Adrenal gland (tissue), 5 donors: ENCODE data around the gene COA5.

Experiments
- CTCF ChIP-seq, 6 experiments: fragments of 450-650 bp in 4 of 6; fragments of 200-600 bp in 2 of 6; sonication (generic) in 1 of 6; IDR thresholded peaks; 1 replicate in 5 of 6; 2 replicates in 1 of 6; pipeline versions ENCODE4 v1.5.1 to v1.8.0; 2016 to 2021; ENCODE audit warnings: antibody characterized with exemption in 6 of 6, mild to moderate bottlenecking in 2 of 6, moderate library complexity in 1 of 6
- POLR2A ChIP-seq, 2 donors: fragments of 450-650 bp; IDR thresholded peaks; one replicate each; pipeline ENCODE4 v1.6.1; 2017; ENCODE audit warnings: antibody characterized with exemption in 2 of 2, mild to moderate bottlenecking in 2 of 2, moderate library complexity in 1 of 2
- donor health status: DM: no; HTN: no; CAD: no.

DNA sequence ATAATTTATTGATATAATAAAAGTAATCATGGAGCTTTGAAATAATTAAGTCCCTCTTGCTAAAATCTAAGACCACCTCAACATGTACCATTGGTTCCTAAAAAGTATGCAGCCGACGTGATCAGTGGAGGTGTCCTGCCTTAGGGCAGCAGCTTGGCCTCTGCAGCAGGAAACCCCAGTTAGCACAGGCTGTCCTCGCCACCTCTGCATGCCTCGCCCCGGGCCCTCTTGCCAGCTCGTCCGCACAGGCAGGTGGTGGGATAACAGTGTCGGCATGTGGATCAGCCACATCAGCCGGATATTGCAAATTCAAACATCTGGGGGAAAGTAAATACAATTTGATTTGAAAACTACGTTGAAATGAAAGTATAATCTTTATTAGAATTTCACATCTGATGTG lies 22.9 kb downstream of the COA5 start:
- no peak for TF ChIP-seq CTCF (IDR thresholded peaks at IDR 0.05)
- TF ChIP-seq POLR2A (IDR thresholded peaks at IDR 0.05), result no peak
